ENCODE measurements around the gene GPC6. TPM values are rescaled to one million over a fixed set of nuclear protein-coding genes. Genes with fewer than 3 reads are reported as not detected.

Gene GPC6
- total and polyA plus RNA-seq, 9 of the 15 experiments (the other 6 are each of a cell fraction or from before 2014, with no cell fraction given) = under 0.01 to 0.20 (median 0.01) TPM; not detected in 4

- intact Hi-C loops (cut with micrococcal nuclease) = no loop called here
- ATAC-seq = no peak
- WGBS (ENCODE audit: insufficient coverage, low coverage, missing lambda C conversion rate) = 0% methylated on average over 1 of the region's 1 CpG
- H3K36me3 ChIP-seq (ENCODE audit: control insufficient read depth, insufficient read depth, low read length) = no peaks in the 10 kb centered on the region
- ChIA-PET CTCF (ENCODE audit: low intra/inter-chr PET ratio) (no interaction called here), POLR2A (no interaction called here)
- H3K9me3 ChIP-seq (replicated peaks; ENCODE audit: control insufficient read depth, insufficient read depth, low read depth, low read length) = no peaks in the 10 kb centered on the region
- BruUV-seq (replicated peaks) = no TSS peak
- H3K27me3 ChIP-seq (ENCODE audit: control insufficient read depth in 2 of 2, insufficient read depth in 2 of 2, low read length in 2 of 2) = no peaks in the 10 kb centered on the region
- H3K4me2 ChIP-seq (ENCODE audit: insufficient read depth, low read length) = no peak overlapping the region
- no peaks in the 10 kb centered on the region for H3K79me2 ChIP-seq (ENCODE audit: control insufficient read depth, insufficient read depth, low read length)
- no peak for FAIRE-seq
- in situ Hi-C loops (cut with MboI) = no loop called here
- TF ChIP-seq MXI1 (IDR thresholded peaks at IDR 0.05; ENCODE audit: low read depth, low read length) (no peak), TCF7L2 (IDR thresholded peaks at IDR 0.05; ENCODE audit: low read depth, low read length) (no peak), ZNF3 (CRISPR knock-in tag; IDR thresholded peaks at IDR 0.05) (no peak), C11orf30 (IDR thresholded peaks at IDR 0.05; ENCODE audit: low read depth) (no peak), E2F1 (CRISPR knock-in tag; IDR thresholded peaks at IDR 0.05) (no peak), U2AF2 (optimal IDR thresholded peaks at IDR 0.05; ENCODE audit: low read depth, low read length) (no peak), POLR2AphosphoS2 (IDR thresholded peaks at IDR 0.05; ENCODE audit: low read length) (no peak), ZNF174 (CRISPR knock-in tag; IDR thresholded peaks at IDR 0.05) (no peak), HNRNPL (IDR thresholded peaks at IDR 0.05; ENCODE audit: low read depth, low read length) (no peak), ESRRA (IDR thresholded peaks at IDR 0.05; ENCODE audit: borderline replicate concordance, low read depth) (no peak), DPF2 (IDR thresholded peaks at IDR 0.05) (no peak), ZNF282 (CRISPR knock-in tag; IDR thresholded peaks at IDR 0.05) (no peak), RBM17 (IDR thresholded peaks at IDR 0.05; ENCODE audit: borderline replicate concordance, low read depth, low read length) (no peak), NFIX (CRISPR knock-in tag; IDR thresholded peaks at IDR 0.05; ENCODE audit: low read depth) (no peak), PHTF2 (CRISPR knock-in tag; IDR thresholded peaks at IDR 0.05) (no peak)
- TF ChIP-seq, protein P1, sequence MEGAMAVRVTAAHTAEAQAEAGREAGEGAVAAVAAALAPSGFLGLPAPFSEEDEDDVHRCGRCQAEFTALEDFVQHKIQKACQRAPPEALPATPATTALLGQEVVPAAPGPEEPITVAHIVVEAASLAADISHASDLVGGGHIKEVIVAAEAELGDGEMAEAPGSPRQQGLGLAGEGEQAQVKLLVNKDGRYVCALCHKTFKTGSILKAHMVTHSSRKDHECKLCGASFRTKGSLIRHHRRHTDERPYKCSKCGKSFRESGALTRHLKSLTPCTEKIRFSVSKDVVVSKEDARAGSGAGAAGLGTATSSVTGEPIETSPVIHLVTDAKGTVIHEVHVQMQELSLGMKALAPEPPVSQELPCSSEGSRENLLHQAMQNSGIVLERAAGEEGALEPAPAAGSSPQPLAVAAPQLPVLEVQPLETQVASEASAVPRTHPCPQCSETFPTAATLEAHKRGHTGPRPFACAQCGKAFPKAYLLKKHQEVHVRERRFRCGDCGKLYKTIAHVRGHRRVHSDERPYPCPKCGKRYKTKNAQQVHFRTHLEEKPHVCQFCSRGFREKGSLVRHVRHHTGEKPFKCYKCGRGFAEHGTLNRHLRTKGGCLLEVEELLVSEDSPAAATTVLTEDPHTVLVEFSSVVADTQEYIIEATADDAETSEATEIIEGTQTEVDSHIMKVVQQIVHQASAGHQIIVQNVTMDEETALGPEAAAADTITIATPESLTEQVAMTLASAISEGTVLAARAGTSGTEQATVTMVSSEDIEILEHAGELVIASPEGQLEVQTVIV (CRISPR knock-in tag; IDR thresholded peaks at IDR 0.05; ENCODE audit: borderline replicate concordance) = no peak
- no peak overlapping the region for H3K27ac ChIP-seq (ENCODE audit: extremely low read depth, low read depth, low read length)
- H4K20me1 ChIP-seq (replicated peaks; ENCODE audit: control insufficient read depth, insufficient read depth, low read length) = no peaks in the 10 kb centered on the region
- H3K4me1 ChIP-seq (replicated peaks in 1 of 2; ENCODE audit: control insufficient read depth in 2 of 2, insufficient read depth in 2 of 2, low read length in 2 of 2) = no peaks in the 10 kb centered on the region
- no peak overlapping the region for H2AFZ ChIP-seq (ENCODE audit: low read depth, low read length)
- no peaks in the 10 kb centered on the region for H3K9me1 ChIP-seq (ENCODE audit: control insufficient read depth, insufficient read depth, low read length)
- no peak overlapping the region for H3K4me3 ChIP-seq
- H3K9ac ChIP-seq (ENCODE audit: insufficient read depth in 1 of 2, low read depth in 2 of 2, low read length in 2 of 2) = no peak overlapping the region
- DNase-seq (ENCODE audit: extremely low read depth in 1 of 4, low spot score in 3 of 4) = no peak
Observed at GRCh38 chr13:93472814-93473296, 246.2 kb downstream of the GPC6 start.
